Right renal cortex interstitium (tissue), 3 donors: Measurements from ENCODE around the gene PRKCQ. TPM values are rescaled to one million over a fixed set of nuclear protein-coding genes. Genes with fewer than 3 reads are reported as not detected.
"Not testable (repeated sequence)": the region's sequence is repeated elsewhere in the genome, so short reads cannot be mapped to it uniquely, and the experiment has no call there.

Experiments
- DNase-seq, 3 donors: peaks; one replicate each; pipeline ENCODE4 v3.0.0-alpha.2; 2013; ENCODE audit warnings: low read depth in 3 of 3, low spot score in 2 of 3
- polyA plus RNA-seq, 3 donors: library from polyadenylated mRNA; unstranded; fragments of 120-200 nt; gene quantifications; one replicate each; pipeline ENCODE4 v1.2.1, GENCODE V29; 2013; ENCODE audit not compliant: insufficient read length in 3 of 3

PRKCQ gene
- polyA plus RNA-seq, 3 donors = 16.5 to 18.1 (median 17.6) TPM

DNA sequence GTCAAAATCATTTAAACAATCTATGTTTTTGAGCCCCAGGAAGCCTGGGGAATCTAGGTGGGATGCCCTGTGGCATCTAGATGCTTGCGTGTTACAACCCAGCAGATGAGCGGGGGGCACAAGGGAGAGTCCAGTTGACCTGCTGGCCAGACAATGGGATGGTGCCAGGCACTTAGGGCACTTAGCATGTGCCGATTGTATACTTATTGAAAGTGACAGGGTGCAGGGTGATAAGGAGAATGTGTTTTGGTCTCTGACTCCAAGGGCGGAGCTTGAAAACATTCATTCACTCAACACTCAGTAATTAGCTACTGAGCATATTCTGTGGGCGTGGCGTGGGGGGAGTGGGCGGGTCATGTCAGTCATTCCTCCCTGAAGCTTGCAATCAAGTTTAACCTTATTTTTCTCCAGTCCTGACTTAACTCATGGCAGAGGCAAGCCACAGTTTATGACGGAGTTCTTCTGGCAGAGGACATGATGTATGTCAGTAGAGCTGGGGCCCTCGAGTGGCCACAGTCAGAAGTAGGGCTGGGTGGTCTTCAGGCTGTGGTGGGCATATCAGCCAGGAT lies 115.1 kb downstream of the PRKCQ start:
- no peak for DNase-seq

DNA sequence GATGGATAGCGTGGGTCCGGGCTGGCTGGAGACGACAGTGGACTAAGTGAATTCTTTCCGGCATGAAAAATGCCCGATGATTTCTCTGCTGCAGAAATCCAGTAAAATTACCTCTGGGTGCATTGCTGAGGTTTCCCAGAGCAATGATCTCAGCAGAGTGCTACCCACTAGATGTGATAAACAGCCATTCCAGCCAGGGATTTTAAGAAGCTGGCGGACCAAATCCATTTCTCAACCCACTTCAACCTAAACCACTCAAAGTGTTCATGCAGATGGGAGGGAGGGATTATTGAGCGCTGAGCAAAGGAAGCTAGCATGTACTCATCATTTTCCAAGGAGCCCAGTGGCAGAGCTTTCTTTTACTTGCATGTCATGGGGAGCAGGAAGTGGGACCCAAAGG lies 116.7 kb downstream of the PRKCQ start:
- DNase-seq = no peak

DNA sequence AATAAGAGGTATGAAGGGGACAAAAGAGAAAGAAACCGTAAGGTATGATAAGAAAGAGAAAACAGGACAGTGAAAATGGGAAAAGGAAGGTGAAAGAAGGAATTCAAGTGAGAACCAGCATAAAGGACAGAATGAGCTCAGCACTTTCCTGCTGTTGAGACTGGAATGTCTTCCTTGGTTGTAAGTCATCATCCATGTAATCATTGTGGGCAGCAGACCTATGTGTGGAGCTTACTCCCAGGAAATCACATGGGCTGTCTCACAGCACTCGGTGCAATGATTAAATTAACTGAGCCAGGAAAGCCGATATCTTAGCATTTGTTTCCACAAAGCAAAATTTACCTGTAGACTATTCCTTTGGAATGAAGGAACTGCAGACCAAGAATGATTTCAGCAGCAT lies 118.1 kb downstream of the PRKCQ start:
- no peak for DNase-seq

DNA sequence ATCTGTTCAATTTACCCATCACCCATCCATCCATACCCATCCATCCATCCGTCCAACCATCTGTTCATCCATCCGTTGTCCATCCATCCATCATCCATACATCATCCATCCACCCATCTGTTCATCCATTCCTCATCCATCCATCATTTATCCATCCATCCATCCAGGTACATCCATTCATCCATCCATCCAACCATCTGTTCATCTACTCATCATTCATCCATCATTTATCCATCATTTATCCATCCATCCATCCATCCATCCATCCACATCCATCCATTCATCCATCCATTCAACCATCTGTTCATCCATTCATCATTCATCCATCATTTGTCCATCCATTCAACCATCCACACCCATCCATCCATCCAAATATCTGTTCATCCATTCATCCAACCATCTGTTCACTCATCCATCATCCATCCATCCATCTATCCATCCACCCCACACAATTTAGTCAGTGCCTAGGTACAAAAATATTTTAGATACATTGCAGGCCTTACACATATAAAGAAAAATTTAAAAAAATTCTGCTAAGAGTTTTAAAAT lies 119.1 kb downstream of the PRKCQ start:
- no peak for DNase-seq

DNA sequence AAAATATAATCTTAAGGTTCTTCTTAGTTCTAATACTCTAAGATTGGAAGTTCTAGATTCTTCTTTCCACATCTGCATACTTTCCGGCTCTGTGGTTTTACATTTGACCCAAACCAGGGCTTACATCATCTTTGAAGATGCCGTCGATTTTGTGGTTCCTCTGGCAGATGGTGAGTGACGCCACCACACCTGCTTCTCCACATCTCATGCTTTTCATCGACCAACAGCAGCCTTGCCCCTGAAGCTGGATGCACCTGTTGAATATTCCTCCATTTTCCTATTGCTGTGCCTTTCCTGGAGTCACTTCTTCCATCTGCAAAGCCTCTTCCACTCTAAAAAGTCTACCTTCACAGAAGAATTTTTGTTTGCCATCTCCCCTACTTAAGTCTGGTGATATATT lies 121.3 kb downstream of the PRKCQ start:
- no peak for DNase-seq

DNA sequence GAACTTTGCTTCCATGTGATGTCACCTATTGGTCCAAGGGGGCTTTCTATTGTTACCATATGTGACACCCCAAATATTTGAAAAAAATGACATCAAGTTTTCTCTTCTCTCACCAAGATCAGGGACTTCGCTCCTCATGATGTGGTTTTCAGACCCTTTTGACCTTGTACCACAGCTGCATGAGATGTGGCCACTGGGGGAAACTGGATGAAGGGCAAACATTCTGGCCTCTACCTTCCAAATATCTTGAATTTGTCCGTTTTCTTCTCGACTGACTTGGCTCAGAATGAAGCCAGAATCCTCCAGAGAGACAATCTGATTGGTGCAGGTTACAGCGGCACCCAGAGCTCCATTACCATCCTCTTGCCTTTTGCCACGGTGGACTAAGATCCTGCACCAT lies 122.7 kb downstream of the PRKCQ start:
- no peak for DNase-seq

DNA sequence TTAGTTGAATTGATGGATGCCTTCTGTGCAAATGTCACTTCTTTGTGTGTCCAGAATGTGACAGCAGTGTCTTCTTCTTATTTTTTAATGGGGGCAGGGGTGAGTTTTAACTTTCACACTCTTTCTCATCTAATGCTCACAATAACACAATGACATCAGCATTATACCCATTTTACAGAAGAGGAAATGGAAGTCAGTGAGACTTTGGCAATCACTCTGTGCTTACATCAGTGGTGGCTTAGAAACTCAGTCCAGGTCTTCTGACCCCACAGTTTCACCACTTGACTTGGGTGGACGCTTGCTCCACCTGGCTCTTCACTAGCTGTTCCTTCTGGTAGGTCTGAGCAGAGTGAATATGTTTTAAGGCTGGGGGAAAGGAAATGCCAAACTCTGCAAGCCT lies 124.0 kb downstream of the PRKCQ start:
- no peak for DNase-seq

DNA sequence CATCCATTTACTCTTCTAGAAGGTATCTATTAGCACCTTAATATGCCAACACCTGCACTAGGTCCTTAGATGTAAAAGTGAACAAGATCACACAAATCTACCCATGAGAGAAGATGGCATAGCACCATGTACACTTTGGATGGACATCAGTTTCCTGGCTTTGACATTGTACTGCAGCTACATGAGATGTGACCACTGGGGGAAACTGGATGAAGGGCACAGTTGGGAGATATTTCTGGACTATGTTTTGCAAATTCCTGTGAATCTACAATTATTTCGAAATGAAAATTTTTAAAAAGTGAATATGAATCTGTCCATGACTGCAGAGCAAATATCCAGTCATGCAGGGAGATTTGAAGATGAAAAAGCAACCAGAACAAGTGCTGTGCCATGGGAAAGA lies 124.5 kb downstream of the PRKCQ start:
- DNase-seq = no peak

DNA sequence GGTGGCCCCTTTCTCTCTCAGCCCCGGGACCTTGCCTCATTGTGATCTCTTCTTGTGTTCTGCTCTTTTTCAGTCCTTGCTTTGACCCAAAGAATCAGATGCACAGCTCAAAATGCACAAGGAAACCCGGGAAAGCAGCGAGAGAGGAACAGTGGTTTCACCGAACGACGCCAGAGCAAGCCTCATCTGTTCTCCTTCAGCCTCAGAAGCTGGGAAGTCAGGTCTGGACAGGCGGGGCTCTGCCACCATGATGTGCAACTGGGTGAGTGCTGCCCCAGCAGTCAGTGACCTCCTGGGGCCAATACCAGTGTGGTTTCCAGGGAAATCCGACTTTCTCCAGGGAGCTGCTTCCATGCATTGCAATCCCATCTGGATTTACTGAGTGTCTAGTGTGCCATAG lies 133.4 kb downstream of the PRKCQ start:
- no peak for DNase-seq

DNA sequence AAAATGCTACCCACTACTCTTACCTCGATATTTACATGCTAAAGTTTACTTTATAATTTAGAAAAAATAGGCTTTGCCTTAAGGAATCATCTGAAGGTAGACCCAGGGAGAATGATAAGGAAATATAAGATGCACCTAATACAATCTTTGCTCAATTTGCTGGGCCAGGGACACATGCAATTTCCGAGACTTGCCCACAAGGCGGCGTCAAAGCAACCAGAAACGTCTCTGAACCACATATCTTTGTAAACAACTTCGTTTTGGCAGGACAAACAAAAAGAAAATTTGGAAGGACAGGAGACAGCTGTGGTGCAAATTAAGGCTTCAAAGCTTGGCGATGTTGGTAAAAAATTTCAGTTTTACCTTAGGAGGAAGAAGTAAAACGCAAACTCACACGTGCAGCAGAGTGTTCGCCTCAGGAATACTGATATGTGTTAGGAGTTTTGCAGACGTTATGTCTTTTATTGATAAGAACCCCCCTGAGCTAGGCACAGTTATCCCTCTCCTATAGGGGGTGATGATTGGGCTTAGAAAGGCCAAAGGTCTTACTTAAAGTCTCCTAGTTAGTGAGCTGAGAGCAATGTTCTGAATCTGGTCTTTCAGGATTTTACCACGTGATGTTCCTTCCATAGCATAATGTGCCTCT lies 134.3 kb downstream of the PRKCQ start:
- DNase-seq = no peak

DNA sequence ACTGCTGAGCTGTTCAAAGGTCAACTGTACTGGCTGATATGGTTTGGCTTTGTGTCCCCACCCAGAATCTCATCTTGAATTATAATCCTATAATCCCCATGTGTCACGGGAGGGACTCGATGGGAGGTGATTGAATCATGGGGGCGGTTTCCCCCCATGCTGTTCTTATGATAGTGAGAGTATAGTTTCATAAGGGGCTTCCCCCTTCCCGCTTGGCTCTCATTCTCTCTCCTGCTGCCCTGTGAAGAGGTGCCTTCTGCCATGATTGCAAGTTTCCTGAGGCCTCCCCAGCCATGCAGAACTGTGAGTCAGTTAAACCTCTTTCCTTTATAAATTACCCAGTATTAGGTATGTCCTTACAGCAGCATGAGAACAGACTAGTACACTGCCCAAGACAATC lies 140.2 kb downstream of the PRKCQ start:
- not testable (repeated sequence) for DNase-seq

DNA sequence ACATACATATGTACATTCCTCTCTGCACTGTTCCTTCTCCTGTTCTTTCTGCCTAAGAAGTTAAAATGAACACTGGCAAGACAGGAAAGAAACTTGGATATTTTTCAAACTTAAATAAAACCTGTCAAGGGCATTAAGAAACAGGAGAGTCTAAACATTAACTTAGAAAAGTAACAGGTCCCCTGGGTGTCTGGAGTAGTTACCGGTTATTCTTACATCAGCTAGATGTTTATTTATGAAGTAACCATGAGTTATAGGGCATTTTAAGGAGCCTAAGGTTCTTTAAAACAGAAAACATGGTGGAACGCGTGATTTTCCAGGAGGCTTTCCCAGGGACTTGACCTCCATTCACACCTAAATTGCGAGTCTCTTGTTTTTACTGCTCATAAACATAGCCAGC lies 148.2 kb downstream of the PRKCQ start:
- DNase-seq = no peak

DNA sequence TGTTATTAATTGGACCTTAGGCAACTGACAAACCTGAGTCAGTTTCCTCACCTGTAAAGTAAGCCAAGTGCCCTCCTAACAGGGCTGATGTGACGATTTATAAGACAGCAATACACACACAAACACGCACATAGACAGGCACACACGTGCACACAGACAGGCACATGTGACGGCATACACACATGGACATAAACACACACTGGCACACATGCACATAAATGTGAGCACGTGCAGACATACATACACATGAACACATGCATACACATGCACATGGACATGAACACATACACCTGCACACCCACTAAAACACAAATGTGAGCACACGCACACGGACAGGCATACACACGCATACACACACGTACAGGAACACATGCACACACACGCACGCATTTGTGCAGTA lies 148.9 kb downstream of the PRKCQ start:
- DNase-seq = no peak

DNA sequence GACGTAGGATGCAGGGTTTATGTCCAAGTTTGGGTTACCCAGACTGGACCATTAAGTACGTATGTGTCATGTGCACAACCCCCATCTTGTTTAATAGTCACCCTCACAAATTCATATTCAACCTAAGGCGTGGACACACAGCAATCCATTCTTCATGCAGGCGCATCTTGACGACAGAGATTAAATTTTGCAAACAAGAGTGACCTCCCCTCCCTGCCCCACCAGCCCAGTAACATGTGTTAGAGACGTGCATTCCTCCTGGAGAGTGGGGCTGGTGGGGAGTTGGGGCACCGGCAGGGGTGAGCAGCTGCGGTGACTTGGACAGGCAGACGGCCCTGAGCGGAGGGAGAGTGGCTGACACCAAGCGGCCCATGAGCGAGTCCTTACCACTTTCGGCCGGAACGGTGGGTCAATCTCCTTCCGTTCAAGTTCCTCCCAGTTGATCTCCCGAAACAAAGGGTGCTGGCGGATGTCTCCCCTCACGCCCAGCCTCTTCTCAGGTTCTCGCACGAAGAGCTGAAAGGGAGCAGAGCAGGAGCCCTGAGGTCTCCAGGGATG lies 149.6 kb downstream of the PRKCQ start:
- no peak for DNase-seq

DNA sequence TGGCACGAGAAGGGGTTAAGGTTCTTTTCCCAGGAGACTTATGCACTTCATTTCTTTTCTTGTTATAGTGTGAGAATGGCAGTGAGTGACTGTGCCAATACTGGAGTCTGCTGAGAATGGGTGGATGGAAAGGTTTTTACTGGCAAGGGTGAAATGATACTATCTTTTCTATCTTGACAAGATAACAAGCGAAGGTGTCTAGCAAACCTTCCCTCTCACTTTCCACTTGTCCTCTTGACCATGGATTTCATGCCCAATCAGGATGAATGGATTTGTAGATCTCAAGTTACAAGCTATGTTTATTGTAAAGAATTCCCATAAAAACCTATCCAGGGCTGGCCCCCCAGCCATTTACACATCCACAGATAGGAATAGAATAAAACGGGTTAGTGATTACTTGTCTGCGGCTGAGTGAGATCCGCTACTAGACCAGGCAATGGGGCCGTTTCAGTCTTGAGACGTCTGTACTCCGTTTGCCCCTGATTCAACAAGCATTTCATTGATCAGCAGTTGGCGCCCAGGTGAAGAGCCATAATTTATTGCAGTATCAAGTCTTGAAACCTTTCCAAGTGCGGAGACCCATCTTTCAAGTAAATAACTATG lies 152.6 kb downstream of the PRKCQ start:
- no peak for DNase-seq

DNA sequence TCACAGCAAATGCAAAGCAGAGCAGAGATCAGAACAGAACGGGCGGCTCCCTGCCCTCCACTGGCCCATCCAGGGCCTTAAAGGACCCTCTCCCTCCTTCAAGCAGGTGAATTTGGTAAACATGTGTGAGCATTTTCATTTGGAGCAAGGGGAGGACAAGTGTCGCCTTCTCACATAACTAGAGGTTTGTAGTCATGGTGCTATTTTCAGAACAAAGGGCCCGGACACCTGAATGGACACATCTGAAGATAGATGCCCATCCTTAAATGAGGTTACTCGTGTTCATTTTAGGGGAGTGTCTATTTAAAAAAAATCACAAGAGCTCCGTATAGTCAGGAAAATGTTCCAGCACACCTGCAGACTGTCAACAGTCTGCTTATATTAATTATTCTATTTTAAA lies 153.8 kb downstream of the PRKCQ start:
- DNase-seq = no peak

DNA sequence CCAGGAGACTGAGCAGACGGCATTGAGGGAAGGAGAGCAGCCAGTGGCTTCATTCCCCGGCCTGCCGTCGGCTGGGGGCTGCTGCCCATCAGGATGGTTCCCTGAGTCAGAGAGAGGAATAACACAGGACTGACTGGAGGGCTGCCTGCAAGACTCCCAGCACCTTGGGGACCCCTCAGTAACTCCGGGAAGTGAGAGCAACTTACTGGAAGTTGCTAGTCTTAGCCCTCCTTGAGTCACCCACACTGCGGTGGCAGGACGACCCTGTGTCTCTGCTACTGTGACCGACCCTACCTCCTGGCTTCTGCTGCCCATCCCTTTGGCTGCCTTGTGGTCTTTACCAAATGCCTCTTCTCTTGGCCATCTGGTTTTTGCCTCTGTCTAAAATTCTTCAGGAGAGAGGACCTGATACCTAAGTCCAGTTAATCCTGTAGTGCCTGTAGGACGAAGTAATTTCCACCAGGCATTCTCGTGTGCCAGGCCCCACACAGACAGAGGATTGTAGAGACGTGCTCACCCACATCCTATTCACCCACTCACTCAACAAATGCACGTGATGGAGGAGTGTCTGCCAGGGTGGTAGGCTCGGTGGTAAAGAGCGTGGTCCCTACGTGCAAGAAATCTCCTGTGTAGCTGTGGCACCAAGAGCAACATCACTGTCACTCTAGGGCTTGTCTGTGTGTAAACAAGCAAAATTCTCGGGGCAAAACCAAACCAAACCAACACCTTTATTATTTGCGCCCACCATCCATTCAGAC lies 156.5 kb downstream of the PRKCQ start:
- DNase-seq = no peak

DNA sequence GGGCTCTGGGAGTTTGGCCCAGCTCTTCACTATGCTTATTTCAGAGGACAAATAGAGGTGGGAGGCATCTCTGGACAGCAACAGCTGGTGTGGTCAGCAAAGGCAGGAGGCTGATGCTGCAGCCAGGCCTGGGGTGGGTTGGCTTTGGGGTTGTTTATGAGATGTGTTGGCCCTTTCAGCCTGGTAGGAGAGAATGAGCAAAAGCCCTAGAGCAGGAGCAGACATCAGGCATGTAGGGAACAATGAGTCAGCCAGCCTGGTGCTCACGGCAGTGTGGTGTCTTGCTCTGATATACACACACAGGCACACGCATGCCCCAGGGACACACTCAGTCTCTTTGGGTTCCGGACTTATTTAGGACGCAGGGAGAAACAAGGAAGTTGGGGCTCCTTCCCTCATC lies 157.1 kb downstream of the PRKCQ start:
- no peak for DNase-seq

DNA sequence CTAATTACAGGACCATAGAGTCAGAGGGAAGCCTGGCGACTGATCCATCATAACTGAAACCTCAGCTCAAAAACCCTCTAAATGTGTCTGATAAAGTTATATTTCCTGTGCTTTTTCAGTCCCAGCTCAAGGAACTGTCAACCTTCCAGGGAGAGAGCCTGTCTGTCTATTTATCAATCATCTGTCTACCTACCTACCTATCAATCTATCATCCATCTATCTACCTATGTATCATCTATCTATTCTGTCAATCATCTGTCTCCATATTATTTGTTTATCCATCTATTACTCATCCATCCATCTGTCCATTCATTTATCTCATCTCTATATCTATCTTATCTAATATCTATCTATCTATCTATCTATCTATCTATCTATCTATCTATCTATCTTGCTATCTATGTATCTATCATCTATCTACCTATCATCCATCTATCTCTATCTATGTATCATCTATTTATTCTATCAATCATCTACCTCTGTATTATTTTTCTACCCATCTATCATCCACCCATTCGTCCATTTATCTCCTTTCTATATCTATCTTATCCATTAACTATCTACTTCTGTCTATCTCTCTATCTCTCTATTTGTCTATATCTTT lies 161.4 kb downstream of the PRKCQ start:
- no peak for DNase-seq

DNA sequence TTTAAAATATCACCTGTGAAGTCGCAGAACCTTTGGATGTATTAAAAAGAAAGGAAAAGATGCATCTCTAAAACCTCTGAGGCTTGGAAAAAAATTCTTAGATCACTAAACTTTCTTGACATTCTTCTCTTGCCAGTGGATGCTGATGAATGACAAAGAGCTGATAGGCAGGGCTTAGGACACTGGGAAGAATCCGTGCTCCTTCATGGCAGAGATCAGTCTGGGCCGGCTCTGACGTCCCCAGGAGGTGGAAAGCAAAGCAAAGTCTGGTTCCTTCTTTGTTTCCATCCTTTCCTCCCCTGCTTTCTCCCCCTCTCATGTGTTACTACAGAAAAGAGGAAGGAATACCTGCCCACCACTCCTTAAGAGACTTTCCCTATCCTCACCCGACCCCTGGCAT lies 161.9 kb downstream of the PRKCQ start:
- no peak for DNase-seq
